GM12873 (cell line): ENCODE measurements around the gene NEU2.

ENCODE experiments used
- TF ChIP-seq, protein P1 (sequence below): IDR thresholded peaks from 2 replicates; pipeline ENCODE4 v1.5.1; 2012; ENCODE audit warnings: low read depth, mild to moderate bottlenecking, moderate library complexity, low read length, control low read depth; ENCODE audit not compliant: insufficient read depth; ENCODE audit errors: missing control alignments

NEU2 gene

DNA sequence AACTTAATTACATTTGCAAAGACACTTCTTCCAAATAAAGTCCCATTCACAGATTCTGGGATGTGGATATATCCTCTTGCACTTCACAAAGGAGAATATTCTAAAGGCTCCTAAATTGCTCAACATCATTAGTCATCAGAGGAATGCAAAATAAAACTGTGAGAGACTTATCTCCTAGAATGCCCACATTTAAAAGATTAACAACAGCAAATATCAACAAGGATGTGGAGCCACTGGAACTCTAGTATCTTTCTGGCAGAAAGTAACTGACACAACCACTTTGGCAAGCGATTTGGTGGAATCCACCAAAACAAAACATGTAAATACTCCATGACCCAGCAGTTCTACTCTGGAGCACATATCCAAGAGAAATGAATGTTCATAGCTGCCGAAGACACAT is 4.6 kb downstream of the NEU2 start:
- TF ChIP-seq, protein P1, sequence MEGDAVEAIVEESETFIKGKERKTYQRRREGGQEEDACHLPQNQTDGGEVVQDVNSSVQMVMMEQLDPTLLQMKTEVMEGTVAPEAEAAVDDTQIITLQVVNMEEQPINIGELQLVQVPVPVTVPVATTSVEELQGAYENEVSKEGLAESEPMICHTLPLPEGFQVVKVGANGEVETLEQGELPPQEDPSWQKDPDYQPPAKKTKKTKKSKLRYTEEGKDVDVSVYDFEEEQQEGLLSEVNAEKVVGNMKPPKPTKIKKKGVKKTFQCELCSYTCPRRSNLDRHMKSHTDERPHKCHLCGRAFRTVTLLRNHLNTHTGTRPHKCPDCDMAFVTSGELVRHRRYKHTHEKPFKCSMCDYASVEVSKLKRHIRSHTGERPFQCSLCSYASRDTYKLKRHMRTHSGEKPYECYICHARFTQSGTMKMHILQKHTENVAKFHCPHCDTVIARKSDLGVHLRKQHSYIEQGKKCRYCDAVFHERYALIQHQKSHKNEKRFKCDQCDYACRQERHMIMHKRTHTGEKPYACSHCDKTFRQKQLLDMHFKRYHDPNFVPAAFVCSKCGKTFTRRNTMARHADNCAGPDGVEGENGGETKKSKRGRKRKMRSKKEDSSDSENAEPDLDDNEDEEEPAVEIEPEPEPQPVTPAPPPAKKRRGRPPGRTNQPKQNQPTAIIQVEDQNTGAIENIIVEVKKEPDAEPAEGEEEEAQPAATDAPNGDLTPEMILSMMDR, result no peak

DNA sequence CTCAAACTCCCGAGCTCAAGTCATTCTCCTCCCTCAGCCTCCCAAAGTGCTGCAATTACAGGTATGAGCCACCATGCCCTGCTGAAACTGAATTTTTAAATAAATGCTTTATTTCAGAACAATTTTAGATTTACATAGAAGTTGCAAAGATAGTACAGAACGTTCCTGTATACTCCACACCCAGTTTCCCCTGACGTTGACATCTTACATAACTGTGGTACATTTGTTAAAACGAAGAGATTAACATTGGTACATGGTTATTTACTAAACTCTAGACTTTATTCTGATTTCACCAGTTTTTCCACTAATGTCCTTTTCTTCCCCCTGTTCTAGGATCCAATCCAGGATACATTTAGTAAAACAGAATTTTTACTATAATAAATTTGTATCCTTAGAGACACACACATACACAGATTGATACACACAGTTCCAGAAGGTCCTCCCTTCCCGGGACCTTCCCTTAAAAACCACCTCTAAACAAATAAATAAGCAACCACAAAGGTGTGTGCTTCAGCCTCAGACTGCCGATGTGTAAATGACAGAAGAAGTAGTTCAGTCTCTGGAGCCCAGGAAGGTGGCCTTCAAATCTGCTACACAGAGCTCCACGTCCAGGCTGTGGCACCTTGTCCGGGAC is 6.9 kb downstream of the NEU2 start:
- TF ChIP-seq, protein P1, result no peak

DNA sequence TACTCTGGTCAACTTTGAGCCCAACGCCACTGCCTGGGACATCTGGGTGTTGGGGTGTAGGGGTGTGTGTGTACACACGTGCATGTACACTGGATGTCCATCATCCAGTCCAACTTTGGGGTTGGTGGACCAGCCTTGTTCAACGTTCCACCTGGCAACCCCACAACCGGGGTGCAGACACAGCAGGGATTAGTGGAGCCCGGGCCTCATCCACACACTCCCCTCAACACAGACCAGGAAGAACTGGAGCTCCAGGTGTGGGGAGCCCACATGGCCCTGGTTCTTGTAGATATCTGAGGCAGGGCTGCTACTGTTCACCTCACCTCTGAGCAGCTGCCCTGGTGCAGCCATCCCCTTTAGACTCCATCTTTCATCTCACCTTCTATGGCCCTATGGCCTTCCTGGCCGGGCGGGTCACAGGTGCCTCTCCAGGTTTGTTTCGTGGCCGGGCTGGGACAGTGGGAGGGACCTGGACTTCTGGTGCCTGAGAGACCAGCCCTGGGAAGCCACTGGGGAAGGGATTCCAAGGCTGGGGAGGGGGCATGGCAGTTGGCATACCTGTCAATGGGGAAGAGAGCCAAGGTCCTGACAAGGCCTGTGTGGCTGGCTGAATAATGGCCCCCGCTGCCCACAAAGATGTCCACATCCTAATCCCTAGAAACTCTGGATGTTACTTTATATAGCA is 7.5 kb downstream of the NEU2 start:
- TF ChIP-seq, protein P1, result no peak

DNA sequence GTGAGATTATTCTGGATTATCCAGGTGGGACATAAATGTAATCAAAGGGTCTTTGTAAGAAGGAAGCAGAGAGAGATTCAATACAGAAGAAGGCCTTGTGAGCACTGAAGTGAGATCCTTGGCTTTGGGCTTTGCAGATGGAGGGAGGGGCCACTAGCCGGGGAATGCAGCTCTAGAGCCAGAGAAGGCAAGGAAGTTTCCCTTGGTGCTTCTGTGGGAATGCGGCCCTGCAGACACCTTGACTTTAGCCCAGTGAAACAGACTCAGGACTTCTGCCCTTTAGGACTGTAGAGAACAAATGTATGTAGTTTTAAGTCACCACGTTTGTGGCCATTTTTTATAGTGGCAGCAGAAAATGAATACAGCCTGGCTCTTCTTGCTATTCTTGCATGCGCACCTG is 8.1 kb downstream of the NEU2 start:
- TF ChIP-seq, protein P1, result no peak

DNA sequence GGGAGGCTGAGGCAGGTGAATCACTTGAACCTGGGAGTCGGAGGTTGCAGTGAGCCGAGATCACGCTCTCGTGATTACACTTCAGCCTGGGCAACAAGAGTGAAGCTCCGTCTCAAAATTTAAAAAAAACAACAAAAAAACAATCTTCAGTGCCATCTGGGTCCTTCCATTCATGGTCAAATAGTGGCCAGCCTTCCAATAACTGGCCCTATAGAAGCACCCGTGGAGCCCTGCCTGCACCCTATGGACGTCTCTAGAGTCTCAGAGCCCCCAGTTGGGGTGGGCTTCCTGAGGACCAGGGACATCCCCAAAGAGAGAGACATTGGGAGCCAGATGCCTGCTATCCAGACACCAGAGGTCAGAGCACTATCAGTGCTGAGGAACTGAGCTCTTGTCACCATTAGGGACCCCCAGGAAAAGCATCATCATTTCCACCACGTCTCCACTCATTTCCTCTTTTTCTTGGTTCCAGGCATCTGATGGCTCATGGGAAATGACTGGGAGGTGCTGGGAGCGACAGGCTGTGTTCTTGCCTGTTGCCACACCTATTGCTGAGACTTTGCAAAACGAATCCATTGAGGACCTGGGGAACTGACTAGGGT is 9.4 kb downstream of the NEU2 start:
- TF ChIP-seq, protein P1, result no peak

DNA sequence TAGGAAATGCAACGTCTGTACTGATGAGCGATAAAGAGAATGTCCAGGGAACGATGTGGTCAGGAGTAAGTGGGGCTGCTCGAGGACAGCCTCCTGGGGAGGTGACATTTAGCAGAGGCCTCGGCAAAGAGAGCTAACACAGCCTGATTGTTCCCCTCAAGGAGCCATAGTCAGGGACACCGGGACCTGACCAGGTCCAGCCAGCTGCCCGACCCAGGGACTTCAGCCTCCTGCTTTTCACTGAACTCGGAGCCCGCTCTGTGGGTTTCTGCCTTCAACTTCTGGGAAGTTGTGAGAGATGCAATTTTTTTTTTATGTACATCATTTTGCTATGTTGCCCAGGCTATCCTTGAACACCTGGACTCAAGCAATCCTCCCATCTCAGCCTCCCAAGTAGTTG is 10.1 kb downstream of the NEU2 start:
- TF ChIP-seq, protein P1, result no peak

DNA sequence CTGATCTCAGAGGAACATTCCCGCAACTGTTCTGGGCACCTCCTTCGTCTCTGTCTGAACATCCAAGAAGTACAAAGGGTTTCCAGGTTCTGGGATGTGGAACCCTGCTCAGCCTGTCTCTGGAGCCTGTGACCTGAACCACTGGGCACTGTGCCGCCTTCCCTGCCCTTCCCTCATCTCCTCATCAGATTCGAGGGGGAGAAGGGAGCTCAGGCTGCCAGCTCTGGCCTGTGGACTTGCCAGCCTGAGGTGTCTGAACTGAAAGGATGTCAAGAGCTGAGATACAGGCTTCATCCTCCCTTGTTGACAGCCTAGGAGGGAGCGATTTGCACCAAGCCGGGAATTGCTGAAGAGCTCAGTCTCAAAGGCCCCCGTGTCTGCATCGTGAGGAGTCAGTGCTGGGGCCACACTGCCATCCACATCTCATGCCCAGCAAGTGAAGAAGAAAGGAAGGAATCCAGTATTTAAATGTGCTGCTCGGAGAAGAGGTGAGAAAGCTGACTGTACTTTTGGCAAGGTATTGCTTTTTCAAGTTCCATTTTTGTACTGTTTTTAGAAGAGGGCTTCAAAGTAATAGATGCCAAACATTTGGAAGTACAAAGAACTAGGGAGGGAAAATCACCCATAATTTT is 12.6 kb downstream of the NEU2 start:
- TF ChIP-seq, protein P1, result no peak
